ENCODE measurements around the gene CCDC85B.

DNA sequence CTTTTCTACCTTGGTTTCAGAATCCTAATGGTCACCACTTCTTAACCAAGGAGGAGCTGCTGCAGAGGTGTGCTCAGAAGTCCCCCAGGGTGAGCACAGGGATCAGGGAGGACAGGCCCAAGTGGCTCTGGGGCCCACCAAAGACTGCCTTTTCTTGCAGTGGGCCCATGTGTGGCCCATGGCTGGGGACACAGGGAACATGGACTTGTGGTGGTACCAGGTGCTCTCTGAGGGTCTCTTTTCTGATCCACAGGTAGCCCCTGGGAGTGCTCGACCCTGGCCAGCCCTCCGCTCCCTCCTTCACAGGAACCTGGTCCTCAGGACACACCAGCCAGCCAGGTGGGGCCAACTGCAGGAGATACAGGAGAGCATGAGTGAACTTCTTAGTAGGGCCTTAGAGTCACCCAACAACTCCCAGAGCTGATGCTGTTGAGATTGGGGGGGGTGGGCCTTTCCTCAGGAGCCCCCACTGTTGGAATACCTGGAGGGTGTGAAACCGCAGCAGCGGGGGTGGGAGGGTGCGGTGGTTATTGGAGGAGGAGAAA is 28.2 kb upstream of the CCDC85B start:
- TF ChIP-seq CTCF (IDR thresholded peaks at IDR 0.05) (no peak), SP1 (CRISPR knock-in tag; conservative IDR thresholded peaks at IDR 0.05) (no peak), IRF2 (CRISPR knock-in tag; IDR thresholded peaks at IDR 0.05; ENCODE audit: borderline replicate concordance, low read depth) (no peak), TEAD4 (CRISPR knock-in tag; IDR thresholded peaks at IDR 0.05) (no peak)
- TF ChIP-seq, protein P1, sequence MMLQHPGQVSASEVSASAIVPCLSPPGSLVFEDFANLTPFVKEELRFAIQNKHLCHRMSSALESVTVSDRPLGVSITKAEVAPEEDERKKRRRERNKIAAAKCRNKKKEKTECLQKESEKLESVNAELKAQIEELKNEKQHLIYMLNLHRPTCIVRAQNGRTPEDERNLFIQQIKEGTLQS (CRISPR knock-in tag; conservative IDR thresholded peaks at IDR 0.05), result no peak
